HG03135 (cell line): ENCODE measurements around the gene PTPRB.
"Not testable (repeated sequence)": the region's sequence is repeated elsewhere in the genome, so short reads cannot be mapped to it uniquely, and the experiment has no call there.

Source experiments
- ATAC-seq: cut with Tn5 transposase; IDR thresholded peaks from one replicate; pipeline ENCODE4 v1.9.1; 2021; ENCODE audit warnings: mild to moderate bottlenecking, moderate library complexity; ENCODE audit not compliant: unreplicated experiment

Gene PTPRB

DNA sequence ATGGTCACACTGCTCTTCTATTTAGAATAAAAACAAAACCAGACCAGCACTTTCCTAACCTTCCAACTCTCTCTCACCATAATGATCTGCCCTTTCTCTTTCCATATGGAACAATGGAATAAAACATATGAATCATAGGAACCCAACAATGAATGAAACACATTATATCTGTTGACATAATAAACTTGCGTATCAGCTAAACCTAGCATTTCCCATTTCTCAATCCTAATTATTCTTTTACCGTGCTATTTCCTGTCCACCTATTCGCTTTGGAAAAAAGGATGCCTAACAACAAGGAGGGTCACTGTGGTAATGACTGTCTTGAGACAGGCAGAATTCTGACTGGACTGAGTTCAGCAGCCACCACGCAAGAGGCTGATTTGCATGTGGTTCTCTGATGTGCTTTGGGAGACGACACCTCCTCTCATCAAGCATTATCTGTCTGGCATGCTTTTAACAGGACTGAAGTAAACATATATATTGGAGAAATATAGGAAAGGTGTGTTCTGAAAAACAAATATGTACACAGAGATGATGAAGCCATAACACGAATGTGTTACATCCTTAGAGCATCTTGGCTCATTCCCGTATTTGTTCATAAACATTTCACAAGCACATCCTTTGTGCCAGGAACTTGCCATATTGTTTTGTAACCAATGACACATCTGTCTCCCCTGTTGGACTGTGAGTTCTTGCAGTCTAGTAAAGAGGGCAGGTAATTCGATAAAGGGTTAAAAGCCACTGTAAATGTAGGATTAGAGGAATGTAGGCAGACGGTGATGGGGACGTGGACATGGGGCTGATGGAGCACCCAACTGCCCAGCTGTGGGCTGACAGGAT, 87.7 kb downstream of the PTPRB start:
- no peak for ATAC-seq

GRCh38 chr12:70543444-70543843, 93.8 kb downstream of the PTPRB start:
- ATAC-seq: no peak

- no peak for ATAC-seq
Observed at GRCh38 chr12:70540996-70541395, 96.2 kb downstream of the PTPRB start.

DNA sequence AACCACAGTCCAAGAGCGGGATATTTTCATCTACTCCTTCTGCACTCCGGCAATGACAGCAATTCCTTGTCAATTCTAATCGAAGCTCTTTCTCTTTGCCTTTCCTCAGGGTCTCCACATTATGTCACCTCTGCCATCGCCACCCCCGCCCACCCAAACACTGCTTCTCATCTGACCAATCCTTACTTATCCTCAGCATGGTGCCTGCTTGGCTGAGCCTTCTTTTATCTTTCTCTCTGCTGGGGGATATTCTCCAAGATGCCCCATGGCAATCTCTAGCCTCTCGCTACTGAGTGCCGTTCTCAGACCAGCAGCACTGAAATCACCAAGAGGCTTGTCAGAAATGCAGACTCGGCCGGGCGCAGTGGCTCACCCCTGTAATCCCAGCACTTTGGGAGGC, 100.6 kb downstream of the PTPRB start:
- no peak for ATAC-seq

GRCh38 chr12:70535896-70536374, 101.3 kb downstream of the PTPRB start:
- ATAC-seq: no peak

GRCh38 chr12:70534466-70534865, 102.8 kb downstream of the PTPRB start:
- ATAC-seq: no peak

DNA sequence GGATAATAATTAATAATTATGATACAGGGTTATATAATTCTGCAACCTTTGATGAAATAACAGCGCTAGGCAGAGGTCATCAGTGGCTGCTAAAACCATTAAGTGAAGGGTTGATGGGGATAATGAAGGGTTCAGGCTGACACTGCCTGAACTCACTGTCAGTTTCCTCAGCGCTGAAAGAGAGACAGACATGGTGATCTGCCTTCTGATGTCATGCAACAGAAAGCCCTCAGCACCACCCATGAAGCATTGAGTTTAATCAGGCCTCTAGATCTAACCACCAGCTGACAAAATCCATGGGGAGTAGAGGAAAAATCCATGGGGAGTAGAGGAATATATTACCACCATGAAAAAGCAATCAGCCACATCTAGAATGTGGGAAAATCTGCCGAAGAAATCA, 107.6 kb downstream of the PTPRB start:
- no peak for ATAC-seq

- no peak for ATAC-seq
Observed at GRCh38 chr12:70520847-70521246, 116.4 kb downstream of the PTPRB start.

- ATAC-seq: no peak
Observed at GRCh38 chr12:70513426-70513825, 123.8 kb downstream of the PTPRB start.

GRCh38 chr12:70508178-70508577, 129.1 kb downstream of the PTPRB start:
- ATAC-seq: peak; percentile 60

DNA sequence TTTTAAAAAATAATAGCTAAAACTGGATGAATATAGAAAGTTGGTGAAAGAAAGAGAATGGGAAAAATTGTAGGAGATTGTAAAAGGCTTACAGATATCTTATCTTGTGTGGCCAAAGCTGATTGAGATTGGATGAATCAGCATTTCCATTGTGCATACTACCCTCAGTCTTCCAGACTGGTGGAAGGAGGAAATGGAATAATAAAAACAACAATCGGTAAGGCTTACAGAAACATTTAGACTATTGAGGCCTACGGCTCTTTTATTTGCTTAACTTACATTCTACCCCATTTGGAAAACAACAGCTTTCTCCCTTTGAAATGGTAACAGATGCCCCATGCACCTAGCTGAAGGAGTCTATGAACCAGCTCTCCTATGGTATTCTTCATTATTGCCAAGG, 129.8 kb downstream of the PTPRB start:
- no peak for ATAC-seq

- no peak for ATAC-seq
Observed at GRCh38 chr12:70497508-70497907, 139.7 kb downstream of the PTPRB start.

- ATAC-seq: not testable (repeated sequence)
Observed at GRCh38 chr12:70492904-70493303, 144.3 kb downstream of the PTPRB start.

- ATAC-seq: not testable (repeated sequence)
Observed at GRCh38 chr12:70490928-70491327, 146.3 kb downstream of the PTPRB start.

- no peak for ATAC-seq
Observed at GRCh38 chr12:70487440-70487839, 149.8 kb downstream of the PTPRB start.

GRCh38 chr12:70486588-70486987, 150.6 kb downstream of the PTPRB start:
- ATAC-seq: no peak

DNA sequence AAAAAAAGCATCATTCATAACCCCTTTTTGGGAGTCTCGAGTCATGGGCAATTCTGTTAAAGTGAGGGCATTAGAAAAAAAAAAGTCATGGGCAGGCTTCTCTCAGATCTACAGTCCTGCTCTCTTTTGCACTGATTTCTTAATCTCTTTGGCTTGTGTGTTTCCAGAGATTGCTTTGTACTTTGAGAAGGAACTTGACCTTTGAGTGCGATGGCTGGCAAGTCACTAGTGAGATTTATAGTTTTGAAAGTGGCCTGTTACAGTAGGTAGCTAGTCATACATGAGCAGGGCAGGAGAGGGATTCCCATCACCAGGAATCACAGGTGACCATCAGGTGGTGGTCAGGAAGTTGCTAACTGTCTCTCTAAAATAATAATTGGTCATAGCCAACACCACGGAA, 151.5 kb downstream of the PTPRB start:
- no peak for ATAC-seq

- ATAC-seq: no peak
Observed at GRCh38 chr12:70484464-70484863, 152.8 kb downstream of the PTPRB start.

DNA sequence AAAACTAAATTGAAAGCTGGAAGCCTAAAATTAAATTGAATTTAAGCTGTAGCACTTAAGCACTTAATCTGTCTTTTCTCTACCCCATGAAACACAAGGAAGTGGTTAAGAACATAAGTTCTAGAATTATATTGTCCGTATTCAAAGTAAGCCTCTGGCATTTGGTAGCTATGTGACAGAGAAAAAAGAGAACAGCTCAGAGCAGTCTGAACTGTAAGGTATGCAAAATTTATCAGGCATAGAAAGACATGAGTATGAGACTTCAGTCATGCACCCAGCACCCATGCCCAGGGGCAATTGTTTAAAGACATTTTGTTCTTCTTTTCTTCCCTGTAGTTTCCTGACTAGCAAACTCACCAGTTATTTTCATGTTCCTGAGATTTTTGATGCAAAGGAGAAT, 154.5 kb downstream of the PTPRB start:
- no peak for ATAC-seq

GRCh38 chr12:70469221-70469820, 167.9 kb downstream of the PTPRB start:
- no peak for ATAC-seq

DNA sequence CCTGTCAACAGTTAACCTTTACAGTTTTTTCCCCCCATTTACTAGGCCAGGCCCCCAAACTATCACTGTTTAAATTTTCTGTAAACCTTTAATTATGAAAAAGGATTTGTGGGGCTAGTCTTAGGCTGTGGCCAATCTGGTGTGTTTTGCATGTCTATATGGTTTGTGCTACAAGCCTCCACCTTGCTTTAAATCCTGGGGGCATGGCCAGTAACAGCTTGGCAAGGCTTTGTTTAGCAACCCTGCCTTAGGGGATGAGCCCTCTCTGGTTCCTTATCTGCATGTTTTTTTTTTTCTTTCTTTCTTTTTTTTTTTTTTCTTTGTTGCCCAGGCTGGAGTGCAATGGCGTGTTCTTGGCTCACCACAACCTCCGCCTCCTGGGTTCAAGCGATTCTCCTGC, 168.5 kb downstream of the PTPRB start:
- no peak for ATAC-seq
